Liver (tissue), 9 donors: ENCODE data around the gene OR1S2. TPM values are rescaled to one million over a fixed set of nuclear protein-coding genes. Genes with fewer than 3 reads are reported as not detected.

Experiments
- DNase-seq: peaks from one replicate; pipeline ENCODE4 v3.0.0-alpha.2; 2017; ENCODE audit warnings: low spot score
- H3K27ac ChIP-seq, 2 donors: one replicate each; pipeline ENCODE4 v1.7.0; 2013; ENCODE audit warnings: inconsistent platforms in 2 of 2, low read length in 2 of 2, control low read depth in 1 of 2, low read depth in 1 of 2, mild to moderate bottlenecking in 1 of 2
- H3K27me3 ChIP-seq, 4 donors: one replicate each; pipeline versions ENCODE4 v1.6.1 to v1.7.0; 2013; ENCODE audit warnings: low read length in 3 of 4, inconsistent platforms in 1 of 4, mild to moderate bottlenecking in 1 of 4, moderate library complexity in 1 of 4; ENCODE audit not compliant: control insufficient read depth in 4 of 4, insufficient read depth in 4 of 4
- H3K36me3 ChIP-seq, 4 donors: one replicate each; pipeline versions ENCODE4 v1.6.1 to v1.7.0; 2013; ENCODE audit warnings: low read length in 3 of 4, mild to moderate bottlenecking in 3 of 4, low read depth in 1 of 4, moderate library complexity in 1 of 4; ENCODE audit not compliant: control insufficient read depth in 4 of 4, insufficient read depth in 3 of 4
- H3K4me1 ChIP-seq, 4 donors: one replicate each; pipeline versions ENCODE4 v1.6.1 to v1.7.0; 2013; ENCODE audit warnings: low read length in 3 of 4, mild to moderate bottlenecking in 3 of 4, moderate library complexity in 1 of 4; ENCODE audit not compliant: control insufficient read depth in 4 of 4, insufficient read depth in 4 of 4
- H3K4me3 ChIP-seq, 3 donors: one replicate each; pipeline versions ENCODE4 v1.6.1 to v1.7.0; 2013; ENCODE audit warnings: low read length in 3 of 3, control low read depth in 1 of 3, low read depth in 1 of 3, mild to moderate bottlenecking in 1 of 3
- H3K9ac ChIP-seq, 2 donors: one replicate each; pipeline ENCODE4 v1.7.0; 2013; ENCODE audit warnings: low read length in 2 of 2, mild to moderate bottlenecking in 2 of 2, moderate library complexity in 2 of 2, control low read depth in 1 of 2, low read depth in 1 of 2
- H3K9me3 ChIP-seq, 4 donors: one replicate each; pipeline versions ENCODE4 v1.6.1 to v1.7.0; 2013; ENCODE audit warnings: low read length in 3 of 4; ENCODE audit not compliant: control insufficient read depth in 4 of 4
- FOXA1 ChIP-seq: IDR thresholded peaks from 2 replicates; pipeline ENCODE4 v1.6.1; 2016; ENCODE audit warnings: antibody characterized with exemption
- FOXA2 ChIP-seq: IDR thresholded peaks from 2 replicates; pipeline ENCODE4 v1.6.1; 2016; ENCODE audit warnings: antibody characterized with exemption
- GABPA ChIP-seq, 2 donors: IDR thresholded peaks in 1 of 2; conservative IDR thresholded peaks in 1 of 2; 2 replicates each; pipeline ENCODE4 v1.6.1; 2016; ENCODE audit warnings: antibody characterized with exemption in 2 of 2, mild to moderate bottlenecking in 1 of 2, moderate library complexity in 1 of 2
- HNF4A ChIP-seq, 2 donors: conservative IDR thresholded peaks; 2 replicates each; pipeline ENCODE4 v1.6.1; 2016; ENCODE audit warnings: antibody characterized with exemption in 2 of 2, mild to moderate bottlenecking in 2 of 2
- HNF4G ChIP-seq: IDR thresholded peaks from 2 replicates; pipeline ENCODE4 v1.6.1; 2016; ENCODE audit warnings: antibody characterized with exemption
- JUND ChIP-seq, 2 donors: IDR thresholded peaks; 2 replicates each; pipeline ENCODE4 v1.6.1; 2016; ENCODE audit warnings: antibody characterized with exemption in 2 of 2
- NR2F2 ChIP-seq: IDR thresholded peaks from 2 replicates; pipeline ENCODE4 v1.6.1; 2016; ENCODE audit warnings: antibody characterized with exemption
- RAD21 ChIP-seq, 2 donors: IDR thresholded peaks; 2 replicates each; pipeline ENCODE4 v1.6.1; 2016; ENCODE audit warnings: antibody characterized with exemption in 2 of 2, mild to moderate bottlenecking in 2 of 2
- RXRA ChIP-seq, 2 donors: IDR thresholded peaks; 2 replicates each; pipeline ENCODE4 v1.6.1; 2017 to 2018; ENCODE audit warnings: antibody characterized with exemption in 2 of 2, mild to moderate bottlenecking in 1 of 2
- SP1 ChIP-seq: IDR thresholded peaks from 2 replicates; pipeline ENCODE4 v1.6.1; 2018; ENCODE audit warnings: antibody characterized with exemption, mild to moderate bottlenecking
- TAF1 ChIP-seq: conservative IDR thresholded peaks from 2 replicates; pipeline ENCODE4 v1.6.1; 2016; ENCODE audit warnings: antibody characterized with exemption, mild to moderate bottlenecking
- YY1 ChIP-seq: IDR thresholded peaks from 2 replicates; pipeline ENCODE4 v1.6.1; 2016; ENCODE audit warnings: antibody characterized with exemption, mild to moderate bottlenecking
- WGBS: extraction: QIAGEN DNeasy Blood & Tissue Kit; methylation state at CpG from one replicate; pipeline ENCODE4 v1.1.7; 2013; 5-methylcytosine and 5-hydroxymethylcytosine counted together
- polyA plus RNA-seq, 2 donors: library from polyadenylated mRNA; stranded (reverse) in 1 of 2; unstranded in 1 of 2; fragments of 200-250 nt in 1 of 2; fragments of >200 nt in 1 of 2; fragmentation: Nextera tagmentation in 1 of 2; extraction: Ambion mirVana in 1 of 2; gene quantifications; one replicate each; pipeline versions ENCODE4 v1.2.1 to v1.2.3, GENCODE V29; 2013 to 2015
- total RNA-seq, 2 donors: library from RNA; depleted of rRNA; stranded (reverse); fragments of >200 nt; gene quantifications; one replicate each; pipeline ENCODE4 v1.2.3, GENCODE V29; 2014
- TF ChIP-seq, protein P1 (sequence below): fragments of 150-350 bp; IDR thresholded peaks from 2 replicates; pipeline ENCODE4 v1.5.1; 2017; ENCODE audit warnings: improper control_type of control experiment, low read depth, low read length; ENCODE audit not compliant: missing input control
- TF ChIP-seq, protein P2 (sequence below): IDR thresholded peaks from 2 replicates; pipeline ENCODE4 v1.6.1; 2016; ENCODE audit warnings: antibody characterized with exemption
- TF ChIP-seq, protein P3 (sequence below): IDR thresholded peaks from 2 replicates; pipeline ENCODE4 v1.6.1; 2016; ENCODE audit warnings: antibody characterized with exemption
- TF ChIP-seq, protein P4 (sequence below): IDR thresholded peaks from 2 replicates; pipeline ENCODE4 v1.6.1; 2016; ENCODE audit warnings: antibody characterized with exemption, mild to moderate bottlenecking
- TF ChIP-seq, protein P5 (sequence below): IDR thresholded peaks from 2 replicates; pipeline ENCODE4 v1.6.1; 2016; ENCODE audit warnings: antibody characterized with exemption
- donor health status: healthy.
- donor health status: healthy.
- donor health status: healthy.
- donor health status: healthy.
- donor health status: healthy.

The OR1S2 gene
- total and polyA plus RNA-seq, 4 donors, result not detected

DNA sequence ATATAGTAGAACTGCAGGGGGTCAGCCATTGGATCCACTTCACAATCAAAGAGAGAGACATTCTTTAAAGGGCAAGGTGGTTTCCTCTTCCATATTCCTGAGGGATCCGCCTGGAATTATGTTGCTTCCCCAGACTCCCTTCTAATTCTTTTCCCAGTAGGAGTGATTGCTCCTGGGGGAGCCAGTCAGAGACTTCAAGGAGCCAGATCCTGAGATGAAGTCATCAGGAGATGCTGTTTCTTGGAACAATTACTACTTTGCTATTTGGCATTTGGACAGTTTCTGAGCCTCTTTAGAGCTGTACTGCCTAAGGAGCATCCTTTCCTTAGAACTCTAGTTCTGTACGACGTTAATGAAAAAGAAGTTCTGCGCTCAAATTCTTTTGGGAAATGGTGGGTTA is 17.0 kb downstream of the OR1S2 start:
- H3K9me3 ChIP-seq, result peaks cover 0 to 3% (median 0%) of the 10 kb centered on the region in 4 donors
- H3K36me3 ChIP-seq, result no peaks in the 10 kb centered on the region
- whole genome bisulfite sequencing, result 87% methylated on average over 4 of the region's 4 CpGs
- H3K9ac ChIP-seq, result no peak overlapping the region
- H3K4me1 ChIP-seq, result no peaks in the 10 kb centered on the region
- H3K4me3 ChIP-seq, result no peak overlapping the region
- TF ChIP-seq HNF4G (no peak), RXRA (IDR thresholded peaks at IDR 0.05) (no peak), HNF4A (conservative IDR thresholded peaks at IDR 0.05) (no peak), TAF1 (no peak), YY1 (no peak), JUND (IDR thresholded peaks at IDR 0.05) (no peak), RAD21 (IDR thresholded peaks at IDR 0.05) (no peak), NR2F2 (no peak), GABPA (IDR thresholded peaks at IDR 0.05 in 1 of 2, conservative IDR thresholded peaks at IDR 0.05 in 1 of 2) (no peak), FOXA1 (no peak), FOXA2 (no peak), SP1 (no peak)
- TF ChIP-seq, protein P1, sequence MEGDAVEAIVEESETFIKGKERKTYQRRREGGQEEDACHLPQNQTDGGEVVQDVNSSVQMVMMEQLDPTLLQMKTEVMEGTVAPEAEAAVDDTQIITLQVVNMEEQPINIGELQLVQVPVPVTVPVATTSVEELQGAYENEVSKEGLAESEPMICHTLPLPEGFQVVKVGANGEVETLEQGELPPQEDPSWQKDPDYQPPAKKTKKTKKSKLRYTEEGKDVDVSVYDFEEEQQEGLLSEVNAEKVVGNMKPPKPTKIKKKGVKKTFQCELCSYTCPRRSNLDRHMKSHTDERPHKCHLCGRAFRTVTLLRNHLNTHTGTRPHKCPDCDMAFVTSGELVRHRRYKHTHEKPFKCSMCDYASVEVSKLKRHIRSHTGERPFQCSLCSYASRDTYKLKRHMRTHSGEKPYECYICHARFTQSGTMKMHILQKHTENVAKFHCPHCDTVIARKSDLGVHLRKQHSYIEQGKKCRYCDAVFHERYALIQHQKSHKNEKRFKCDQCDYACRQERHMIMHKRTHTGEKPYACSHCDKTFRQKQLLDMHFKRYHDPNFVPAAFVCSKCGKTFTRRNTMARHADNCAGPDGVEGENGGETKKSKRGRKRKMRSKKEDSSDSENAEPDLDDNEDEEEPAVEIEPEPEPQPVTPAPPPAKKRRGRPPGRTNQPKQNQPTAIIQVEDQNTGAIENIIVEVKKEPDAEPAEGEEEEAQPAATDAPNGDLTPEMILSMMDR, result no peak
- TF ChIP-seq, protein P2, sequence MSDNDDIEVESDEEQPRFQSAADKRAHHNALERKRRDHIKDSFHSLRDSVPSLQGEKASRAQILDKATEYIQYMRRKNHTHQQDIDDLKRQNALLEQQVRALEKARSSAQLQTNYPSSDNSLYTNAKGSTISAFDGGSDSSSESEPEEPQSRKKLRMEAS, result no peak
- TF ChIP-seq, protein P3, sequence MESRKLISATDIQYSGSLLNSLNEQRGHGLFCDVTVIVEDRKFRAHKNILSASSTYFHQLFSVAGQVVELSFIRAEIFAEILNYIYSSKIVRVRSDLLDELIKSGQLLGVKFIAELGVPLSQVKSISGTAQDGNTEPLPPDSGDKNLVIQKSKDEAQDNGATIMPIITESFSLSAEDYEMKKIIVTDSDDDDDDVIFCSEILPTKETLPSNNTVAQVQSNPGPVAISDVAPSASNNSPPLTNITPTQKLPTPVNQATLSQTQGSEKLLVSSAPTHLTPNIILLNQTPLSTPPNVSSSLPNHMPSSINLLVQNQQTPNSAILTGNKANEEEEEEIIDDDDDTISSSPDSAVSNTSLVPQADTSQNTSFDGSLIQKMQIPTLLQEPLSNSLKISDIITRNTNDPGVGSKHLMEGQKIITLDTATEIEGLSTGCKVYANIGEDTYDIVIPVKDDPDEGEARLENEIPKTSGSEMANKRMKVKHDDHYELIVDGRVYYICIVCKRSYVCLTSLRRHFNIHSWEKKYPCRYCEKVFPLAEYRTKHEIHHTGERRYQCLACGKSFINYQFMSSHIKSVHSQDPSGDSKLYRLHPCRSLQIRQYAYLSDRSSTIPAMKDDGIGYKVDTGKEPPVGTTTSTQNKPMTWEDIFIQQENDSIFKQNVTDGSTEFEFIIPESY, result no peak
- TF ChIP-seq, protein P4, sequence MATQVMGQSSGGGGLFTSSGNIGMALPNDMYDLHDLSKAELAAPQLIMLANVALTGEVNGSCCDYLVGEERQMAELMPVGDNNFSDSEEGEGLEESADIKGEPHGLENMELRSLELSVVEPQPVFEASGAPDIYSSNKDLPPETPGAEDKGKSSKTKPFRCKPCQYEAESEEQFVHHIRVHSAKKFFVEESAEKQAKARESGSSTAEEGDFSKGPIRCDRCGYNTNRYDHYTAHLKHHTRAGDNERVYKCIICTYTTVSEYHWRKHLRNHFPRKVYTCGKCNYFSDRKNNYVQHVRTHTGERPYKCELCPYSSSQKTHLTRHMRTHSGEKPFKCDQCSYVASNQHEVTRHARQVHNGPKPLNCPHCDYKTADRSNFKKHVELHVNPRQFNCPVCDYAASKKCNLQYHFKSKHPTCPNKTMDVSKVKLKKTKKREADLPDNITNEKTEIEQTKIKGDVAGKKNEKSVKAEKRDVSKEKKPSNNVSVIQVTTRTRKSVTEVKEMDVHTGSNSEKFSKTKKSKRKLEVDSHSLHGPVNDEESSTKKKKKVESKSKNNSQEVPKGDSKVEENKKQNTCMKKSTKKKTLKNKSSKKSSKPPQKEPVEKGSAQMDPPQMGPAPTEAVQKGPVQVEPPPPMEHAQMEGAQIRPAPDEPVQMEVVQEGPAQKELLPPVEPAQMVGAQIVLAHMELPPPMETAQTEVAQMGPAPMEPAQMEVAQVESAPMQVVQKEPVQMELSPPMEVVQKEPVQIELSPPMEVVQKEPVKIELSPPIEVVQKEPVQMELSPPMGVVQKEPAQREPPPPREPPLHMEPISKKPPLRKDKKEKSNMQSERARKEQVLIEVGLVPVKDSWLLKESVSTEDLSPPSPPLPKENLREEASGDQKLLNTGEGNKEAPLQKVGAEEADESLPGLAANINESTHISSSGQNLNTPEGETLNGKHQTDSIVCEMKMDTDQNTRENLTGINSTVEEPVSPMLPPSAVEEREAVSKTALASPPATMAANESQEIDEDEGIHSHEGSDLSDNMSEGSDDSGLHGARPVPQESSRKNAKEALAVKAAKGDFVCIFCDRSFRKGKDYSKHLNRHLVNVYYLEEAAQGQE, result no peak
- TF ChIP-seq, protein P5, sequence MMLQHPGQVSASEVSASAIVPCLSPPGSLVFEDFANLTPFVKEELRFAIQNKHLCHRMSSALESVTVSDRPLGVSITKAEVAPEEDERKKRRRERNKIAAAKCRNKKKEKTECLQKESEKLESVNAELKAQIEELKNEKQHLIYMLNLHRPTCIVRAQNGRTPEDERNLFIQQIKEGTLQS, result no peak
- DNase-seq, result no peak
- H3K27ac ChIP-seq, result no peak overlapping the region
- no peaks in the 10 kb centered on the region for H3K27me3 ChIP-seq

DNA sequence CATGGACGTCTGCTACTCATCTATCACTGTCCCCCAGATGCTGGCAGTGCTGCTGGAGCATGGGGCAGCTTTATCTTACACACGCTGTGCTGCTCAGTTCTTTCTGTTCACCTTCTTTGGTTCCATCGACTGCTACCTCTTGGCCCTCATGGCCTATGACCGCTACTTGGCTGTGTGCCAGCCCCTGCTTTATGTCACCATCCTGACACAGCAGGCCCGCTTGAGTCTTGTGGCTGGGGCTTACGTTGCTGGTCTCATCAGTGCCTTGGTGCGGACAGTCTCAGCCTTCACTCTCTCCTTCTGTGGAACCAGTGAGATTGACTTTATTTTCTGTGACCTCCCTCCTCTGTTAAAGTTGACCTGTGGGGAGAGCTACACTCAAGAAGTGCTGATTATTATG is 24.3 kb downstream of the OR1S2 start:
- no peak overlapping the region for H3K27ac ChIP-seq
- no peak for TF ChIP-seq JUND (IDR thresholded peaks at IDR 0.05)
- TF ChIP-seq, protein P3, result no peak
- TF ChIP-seq, protein P4, result no peak
- no peak for TF ChIP-seq SP1
- no peak for TF ChIP-seq TAF1
- no peak for TF ChIP-seq RXRA (IDR thresholded peaks at IDR 0.05)
- TF ChIP-seq FOXA2, result no peak
- TF ChIP-seq, protein P5, result no peak
- no peak for TF ChIP-seq FOXA1
- TF ChIP-seq RAD21 (IDR thresholded peaks at IDR 0.05), result no peak

More for the DNA sequence above, 24.3 kb downstream of the OR1S2 start:
- Histone ChIP-seq H3K36me3 (no peaks in the 10 kb centered on the region), H3K4me1 (no peaks in the 10 kb centered on the region), H3K4me3 (no peak overlapping the region), H3K9me3 (peaks cover 0 to 3% (median 0%) of the 10 kb centered on the region in 4 donors), H3K9ac (no peak overlapping the region), H3K27me3 (peaks cover 0 to 4% (median 0%) of the 10 kb centered on the region in 4 donors)
- WGBS, result 75% methylated on average over 7 of the region's 7 CpGs
- no peak for DNase-seq
